ENCODE data around the gene MISP. TPM values are rescaled to one million over a fixed set of nuclear protein-coding genes. Genes with fewer than 3 reads are reported as not detected.

MISP gene
- total and polyA plus RNA-seq, 2 of the 4 experiments (the other 2 are of a cell fraction) = not detected

- H3K9me3 ChIP-seq (ENCODE audit: control insufficient read depth, insufficient read depth, low read length) = peaks cover 30% of the 10 kb centered on the region
Measured at GRCh38 chr19:746956-747355, 4.0 kb upstream of the MISP start.

More at GRCh38 chr19:746956-747355, 4.0 kb upstream of the MISP start:
- no peak for DNase-seq
- no peak for TF ChIP-seq USF2 (IDR thresholded peaks at IDR 0.05; ENCODE audit: low read depth, low read length)
- TF ChIP-seq NFE2L2 (IDR thresholded peaks at IDR 0.05; ENCODE audit: low read depth, low read length) = no peak
- no peak for TF ChIP-seq MAFK (IDR thresholded peaks at IDR 0.05; ENCODE audit: low read depth, low read length)
- no peak for TF ChIP-seq MAZ (IDR thresholded peaks at IDR 0.05; ENCODE audit: borderline replicate concordance, low read depth, low read length)
- no peak for TF ChIP-seq ELK1 (IDR thresholded peaks at IDR 0.05; ENCODE audit: borderline replicate concordance, low read depth, low read length)
- no peak for TF ChIP-seq BHLHE40 (IDR thresholded peaks at IDR 0.05; ENCODE audit: low read depth, low read length)
- no peak for TF ChIP-seq SMC3 (IDR thresholded peaks at IDR 0.05; ENCODE audit: low read depth, low read length)
- TF ChIP-seq RFX5 (IDR thresholded peaks at IDR 0.05; ENCODE audit: low read depth, low read length) = no peak
- TF ChIP-seq POLR2A (IDR thresholded peaks at IDR 0.05; ENCODE audit: low read depth, low read length) = no peak
- TF ChIP-seq RCOR1 (IDR thresholded peaks at IDR 0.05; ENCODE audit: insufficient replicate concordance, low read length) = no peak
- TF ChIP-seq RAD21 (IDR thresholded peaks at IDR 0.05; ENCODE audit: low read length) = no peak
- TF ChIP-seq CEBPB (IDR thresholded peaks at IDR 0.05; ENCODE audit: low read depth, low read length) = no peak
- no peak for TF ChIP-seq MXI1 (IDR thresholded peaks at IDR 0.05; ENCODE audit: borderline replicate concordance, low read depth, low read length)
- TF ChIP-seq CTCF (conservative IDR thresholded peaks at IDR 0.05; ENCODE audit: low read depth, low read length) = no peak
- no peak for TF ChIP-seq FOS (IDR thresholded peaks at IDR 0.05; ENCODE audit: low read depth, low read length)
- TF ChIP-seq CHD1 (IDR thresholded peaks at IDR 0.05; ENCODE audit: low read depth, low read length) = no peak
- Histone ChIP-seq H3K27me3 (ENCODE audit: control insufficient read depth, insufficient read depth, low read length) (no peaks in the 10 kb centered on the region), H4K8ac (ENCODE audit: low read depth in 2 of 2, low read length in 2 of 2) (no peak overlapping the region), H3K79me1 (ENCODE audit: low read depth in 1 of 2, low read length in 2 of 2) (no peaks in the 10 kb centered on the region), H3K14ac (replicated peaks; ENCODE audit: low read depth, low read length) (no peak overlapping the region), H3K4me3 (ENCODE audit: insufficient read depth, low read depth, low read length) (no peak overlapping the region), H3K27ac (ENCODE audit: insufficient read depth, low read length) (no peak overlapping the region), H4K20me1 (ENCODE audit: insufficient read depth, low read length) (0 out of 2 replicates have a peak, but pooled peaks cover 2% of the 10 kb centered on the region), H3K9ac (ENCODE audit: low read depth, low read length) (no peak overlapping the region), H3K9me1 (ENCODE audit: insufficient read depth, low read length) (0 out of 2 replicates have a peak, but pooled peaks cover 3% of the 10 kb centered on the region), H2AK9ac (replicated peaks; ENCODE audit: low read depth, low read length, poor library complexity) (no peak overlapping the region), H4K91ac (ENCODE audit: insufficient read depth, low read depth, low read length) (no peak overlapping the region), H2BK20ac (ENCODE audit: low read depth, low read length) (no peak overlapping the region), H3K36me3 (ENCODE audit: control insufficient read depth, insufficient read depth, low read length) (peaks cover 6% of the 10 kb centered on the region; the same call in 1 of the 2 replicates), H3K18ac (ENCODE audit: low read depth, low read length) (no peak overlapping the region), H3K4me2 (ENCODE audit: low read depth, low read length) (no peak overlapping the region), H2BK120ac (ENCODE audit: low read depth, low read length) (no peak overlapping the region), H3K56ac (ENCODE audit: extremely low read depth, insufficient read depth, low read length) (no peak overlapping the region), H3K23ac (ENCODE audit: low read depth, low read length) (no peak overlapping the region), H2BK15ac (ENCODE audit: low read depth, low read length) (no peak overlapping the region), H3K4ac (ENCODE audit: low read depth, low read length) (no peak overlapping the region), H2AK5ac (ENCODE audit: low read depth, low read length) (no peak overlapping the region), H4K5ac (ENCODE audit: low read depth, low read length) (no peak overlapping the region), H3K4me1 (ENCODE audit: control insufficient read depth, insufficient read depth, low read length) (peaks cover 8% of the 10 kb centered on the region), H2AFZ (replicated peaks; ENCODE audit: low read length, poor library complexity) (no peak overlapping the region), H2BK5ac (ENCODE audit: low read depth, low read length, poor library complexity, severe bottlenecking) (no peak overlapping the region)
- CTCF ChIA-PET = no interaction called here
- 100% methylated on average over 3 of the region's 22 CpGs; no CpG with 5 or more reads in 1 of the 2 experiments for WGBS, 2 experiments (ENCODE audit: extremely low coverage in 2 of 2, insufficient read length in 1 of 2)
- intact Hi-C loops (cut with micrococcal nuclease) (no loop called here), dilution Hi-C loops (cut with HindIII; ENCODE audit: low sequenced_read_pairs, unreplicated experiment) (no loop called here), in situ Hi-C loops (cut with MboI; ENCODE audit: low sequenced_read_pairs) (no loop called here)
- ATAC-seq (ENCODE audit: low read depth) = no peak
- POLR2A ChIA-PET (ENCODE audit: unreplicated experiment) = no interaction called here
- no TSS peak for BruUV-seq (replicated peaks)
